Esophagus muscularis mucosa (tissue), 3 donors: ENCODE results near the gene DARS1.

ENCODE experiments used
- POLR2A ChIP-seq: fragments of 450-650 bp; IDR thresholded peaks from one replicate; pipeline ENCODE4 v1.6.1; 2017; ENCODE audit warnings: antibody characterized with exemption, moderate library complexity, mild to moderate bottlenecking, low read depth
- POLR2AphosphoS5 ChIP-seq, 2 donors: sonication (generic); formaldehyde crosslinking; IDR thresholded peaks; one replicate each; pipeline ENCODE4 v1.6.1; 2017; ENCODE audit warnings: antibody characterized with exemption in 2 of 2
- TF ChIP-seq, protein P1 (sequence below), 3 experiments: fragments of 200-600 bp in 2 of 3; fragments of 450-650 bp in 1 of 3; sonication (generic) in 2 of 3; IDR thresholded peaks; one replicate each; pipeline ENCODE4 v1.5.1; 2017 to 2019; ENCODE audit warnings: antibody characterized with exemption in 3 of 3, mild to moderate bottlenecking in 2 of 3, moderate library complexity in 1 of 3

DNA sequence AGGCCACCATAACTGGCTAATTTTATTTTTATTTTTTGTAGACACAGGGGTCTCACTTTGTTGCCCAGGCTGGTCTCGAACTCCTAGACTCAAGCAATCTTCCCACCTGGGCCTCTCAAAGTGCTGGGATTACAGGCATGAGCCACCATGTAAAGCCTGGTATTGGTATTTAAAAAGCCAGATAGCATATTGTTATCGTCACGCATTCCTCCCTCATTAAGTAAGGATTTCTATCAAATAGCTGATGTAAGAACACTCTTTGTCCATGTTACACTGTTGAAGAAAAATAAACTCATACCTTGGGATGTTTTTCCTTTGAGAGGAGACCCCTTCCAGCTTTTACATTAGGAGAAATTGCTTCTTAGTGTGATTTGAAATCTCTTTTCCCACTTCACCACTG, 39.2 kb upstream of the DARS1 start:
- TF ChIP-seq, protein P1, sequence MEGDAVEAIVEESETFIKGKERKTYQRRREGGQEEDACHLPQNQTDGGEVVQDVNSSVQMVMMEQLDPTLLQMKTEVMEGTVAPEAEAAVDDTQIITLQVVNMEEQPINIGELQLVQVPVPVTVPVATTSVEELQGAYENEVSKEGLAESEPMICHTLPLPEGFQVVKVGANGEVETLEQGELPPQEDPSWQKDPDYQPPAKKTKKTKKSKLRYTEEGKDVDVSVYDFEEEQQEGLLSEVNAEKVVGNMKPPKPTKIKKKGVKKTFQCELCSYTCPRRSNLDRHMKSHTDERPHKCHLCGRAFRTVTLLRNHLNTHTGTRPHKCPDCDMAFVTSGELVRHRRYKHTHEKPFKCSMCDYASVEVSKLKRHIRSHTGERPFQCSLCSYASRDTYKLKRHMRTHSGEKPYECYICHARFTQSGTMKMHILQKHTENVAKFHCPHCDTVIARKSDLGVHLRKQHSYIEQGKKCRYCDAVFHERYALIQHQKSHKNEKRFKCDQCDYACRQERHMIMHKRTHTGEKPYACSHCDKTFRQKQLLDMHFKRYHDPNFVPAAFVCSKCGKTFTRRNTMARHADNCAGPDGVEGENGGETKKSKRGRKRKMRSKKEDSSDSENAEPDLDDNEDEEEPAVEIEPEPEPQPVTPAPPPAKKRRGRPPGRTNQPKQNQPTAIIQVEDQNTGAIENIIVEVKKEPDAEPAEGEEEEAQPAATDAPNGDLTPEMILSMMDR (IDR thresholded peaks at IDR 0.05), result no peak
- no peak for TF ChIP-seq POLR2A
- TF ChIP-seq POLR2AphosphoS5 (IDR thresholded peaks at IDR 0.05), result no peak
